Measurements from ENCODE around the gene STEAP4.

DNA sequence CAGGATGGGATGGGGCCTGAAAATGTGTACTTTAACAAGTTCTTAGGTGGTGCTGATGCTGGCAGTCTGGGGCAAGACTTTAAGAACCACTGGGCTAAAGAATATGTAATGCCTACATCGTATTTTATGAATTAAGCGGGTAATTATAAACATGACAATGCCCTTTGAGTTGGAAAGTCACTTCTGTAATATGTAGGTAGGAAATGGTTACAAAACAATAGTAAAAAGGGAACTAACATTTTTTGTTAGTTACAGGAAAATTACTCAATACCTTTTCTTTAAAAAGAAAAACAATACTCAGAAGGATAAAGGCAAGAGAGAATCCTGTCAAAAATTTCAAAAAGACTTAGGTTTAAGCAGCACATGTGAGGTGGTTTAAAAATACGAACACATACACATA is 48.3 kb upstream of the STEAP4 start:
- no peak for TF ChIP-seq POLR2AphosphoS5 (IDR thresholded peaks at IDR 0.05)
- TF ChIP-seq, protein P1, sequence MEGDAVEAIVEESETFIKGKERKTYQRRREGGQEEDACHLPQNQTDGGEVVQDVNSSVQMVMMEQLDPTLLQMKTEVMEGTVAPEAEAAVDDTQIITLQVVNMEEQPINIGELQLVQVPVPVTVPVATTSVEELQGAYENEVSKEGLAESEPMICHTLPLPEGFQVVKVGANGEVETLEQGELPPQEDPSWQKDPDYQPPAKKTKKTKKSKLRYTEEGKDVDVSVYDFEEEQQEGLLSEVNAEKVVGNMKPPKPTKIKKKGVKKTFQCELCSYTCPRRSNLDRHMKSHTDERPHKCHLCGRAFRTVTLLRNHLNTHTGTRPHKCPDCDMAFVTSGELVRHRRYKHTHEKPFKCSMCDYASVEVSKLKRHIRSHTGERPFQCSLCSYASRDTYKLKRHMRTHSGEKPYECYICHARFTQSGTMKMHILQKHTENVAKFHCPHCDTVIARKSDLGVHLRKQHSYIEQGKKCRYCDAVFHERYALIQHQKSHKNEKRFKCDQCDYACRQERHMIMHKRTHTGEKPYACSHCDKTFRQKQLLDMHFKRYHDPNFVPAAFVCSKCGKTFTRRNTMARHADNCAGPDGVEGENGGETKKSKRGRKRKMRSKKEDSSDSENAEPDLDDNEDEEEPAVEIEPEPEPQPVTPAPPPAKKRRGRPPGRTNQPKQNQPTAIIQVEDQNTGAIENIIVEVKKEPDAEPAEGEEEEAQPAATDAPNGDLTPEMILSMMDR (IDR thresholded peaks at IDR 0.05): no peak
